DND-41 (cell line): ENCODE data around the gene LGR6.

ENCODE experiments used
- EZH2 ChIP-seq: IDR thresholded peaks from 3 replicates; pipeline ENCODE4 v1.6.1; 2012; ENCODE audit warnings: borderline replicate concordance, low read depth, mild to moderate bottlenecking, moderate library complexity, low read length, inconsistent platforms; ENCODE audit not compliant: severe bottlenecking
- TF ChIP-seq, protein P1 (sequence below): IDR thresholded peaks from 2 replicates; pipeline ENCODE4 v1.5.1; 2012; ENCODE audit warnings: borderline replicate concordance, low read length, moderate library complexity, mild to moderate bottlenecking; ENCODE audit not compliant: poor library complexity, severe bottlenecking; ENCODE audit errors: extremely low read depth

DNA sequence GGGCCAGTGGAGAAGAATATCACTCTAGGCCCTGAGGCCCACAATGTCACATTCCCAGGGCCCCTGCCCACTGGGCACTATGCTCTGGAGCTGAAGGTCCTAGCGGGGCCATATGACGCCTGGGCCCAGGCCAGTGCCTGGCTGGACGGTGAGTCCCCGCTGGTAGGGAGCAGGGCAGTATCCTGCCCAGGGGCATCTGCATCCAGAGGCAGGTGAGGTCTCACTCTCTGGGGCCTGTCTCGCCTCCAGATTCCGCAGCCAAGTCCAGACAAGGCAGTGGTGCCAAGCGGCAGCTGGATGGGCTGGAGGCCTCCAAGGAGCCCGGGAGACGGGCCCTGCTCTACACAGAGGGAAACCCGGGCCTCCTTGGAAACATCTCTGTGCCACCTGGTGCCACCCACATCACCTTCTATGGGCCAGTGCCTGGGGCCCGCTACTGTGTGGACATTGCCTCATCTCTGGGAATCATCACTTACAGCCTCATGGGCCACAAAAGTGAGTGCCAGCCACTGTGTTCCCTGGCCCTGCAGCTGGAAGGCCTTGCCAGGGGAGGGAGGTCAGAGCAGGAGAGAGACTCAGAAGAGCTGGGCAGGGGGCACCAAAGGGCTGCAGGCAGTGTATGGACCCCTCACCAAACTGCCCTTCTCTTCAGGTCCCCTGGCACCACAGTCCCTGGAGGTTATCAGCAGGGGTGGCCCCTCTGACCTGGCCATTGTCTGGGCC lies 22.1 kb upstream of the LGR6 start:
- TF ChIP-seq, protein P1, sequence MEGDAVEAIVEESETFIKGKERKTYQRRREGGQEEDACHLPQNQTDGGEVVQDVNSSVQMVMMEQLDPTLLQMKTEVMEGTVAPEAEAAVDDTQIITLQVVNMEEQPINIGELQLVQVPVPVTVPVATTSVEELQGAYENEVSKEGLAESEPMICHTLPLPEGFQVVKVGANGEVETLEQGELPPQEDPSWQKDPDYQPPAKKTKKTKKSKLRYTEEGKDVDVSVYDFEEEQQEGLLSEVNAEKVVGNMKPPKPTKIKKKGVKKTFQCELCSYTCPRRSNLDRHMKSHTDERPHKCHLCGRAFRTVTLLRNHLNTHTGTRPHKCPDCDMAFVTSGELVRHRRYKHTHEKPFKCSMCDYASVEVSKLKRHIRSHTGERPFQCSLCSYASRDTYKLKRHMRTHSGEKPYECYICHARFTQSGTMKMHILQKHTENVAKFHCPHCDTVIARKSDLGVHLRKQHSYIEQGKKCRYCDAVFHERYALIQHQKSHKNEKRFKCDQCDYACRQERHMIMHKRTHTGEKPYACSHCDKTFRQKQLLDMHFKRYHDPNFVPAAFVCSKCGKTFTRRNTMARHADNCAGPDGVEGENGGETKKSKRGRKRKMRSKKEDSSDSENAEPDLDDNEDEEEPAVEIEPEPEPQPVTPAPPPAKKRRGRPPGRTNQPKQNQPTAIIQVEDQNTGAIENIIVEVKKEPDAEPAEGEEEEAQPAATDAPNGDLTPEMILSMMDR = no peak
- no peak for TF ChIP-seq EZH2
